LNCAP (cell line): ENCODE data around the gene PVALB.

Experiments
- TF ChIP-seq, protein P1 (sequence below): fragments of 450-650 bp; IDR thresholded peaks from 2 replicates; pipeline ENCODE4 v1.5.1; 2017; ENCODE audit warnings: mild to moderate bottlenecking

PVALB gene

DNA sequence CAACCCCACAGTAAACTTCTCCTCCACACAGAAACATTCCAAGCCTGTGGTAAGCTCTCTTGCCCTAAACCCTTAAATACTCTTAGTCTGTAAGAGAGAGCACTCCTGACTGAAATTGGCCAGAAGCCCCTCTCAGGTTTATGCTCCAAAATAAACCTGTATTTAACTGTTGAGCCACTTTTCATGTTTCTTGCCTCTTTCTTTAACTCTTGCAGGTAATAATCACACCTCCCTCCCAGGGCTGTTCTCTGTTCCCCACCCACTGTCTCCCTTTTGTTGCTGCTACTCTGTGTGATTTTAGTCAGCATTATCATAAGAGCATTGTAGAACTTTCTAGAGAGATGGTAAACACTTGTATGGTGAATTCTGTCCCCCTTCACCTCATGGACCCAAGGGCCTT is 38.8 kb downstream of the PVALB start:
- TF ChIP-seq, protein P1, sequence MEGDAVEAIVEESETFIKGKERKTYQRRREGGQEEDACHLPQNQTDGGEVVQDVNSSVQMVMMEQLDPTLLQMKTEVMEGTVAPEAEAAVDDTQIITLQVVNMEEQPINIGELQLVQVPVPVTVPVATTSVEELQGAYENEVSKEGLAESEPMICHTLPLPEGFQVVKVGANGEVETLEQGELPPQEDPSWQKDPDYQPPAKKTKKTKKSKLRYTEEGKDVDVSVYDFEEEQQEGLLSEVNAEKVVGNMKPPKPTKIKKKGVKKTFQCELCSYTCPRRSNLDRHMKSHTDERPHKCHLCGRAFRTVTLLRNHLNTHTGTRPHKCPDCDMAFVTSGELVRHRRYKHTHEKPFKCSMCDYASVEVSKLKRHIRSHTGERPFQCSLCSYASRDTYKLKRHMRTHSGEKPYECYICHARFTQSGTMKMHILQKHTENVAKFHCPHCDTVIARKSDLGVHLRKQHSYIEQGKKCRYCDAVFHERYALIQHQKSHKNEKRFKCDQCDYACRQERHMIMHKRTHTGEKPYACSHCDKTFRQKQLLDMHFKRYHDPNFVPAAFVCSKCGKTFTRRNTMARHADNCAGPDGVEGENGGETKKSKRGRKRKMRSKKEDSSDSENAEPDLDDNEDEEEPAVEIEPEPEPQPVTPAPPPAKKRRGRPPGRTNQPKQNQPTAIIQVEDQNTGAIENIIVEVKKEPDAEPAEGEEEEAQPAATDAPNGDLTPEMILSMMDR, result no peak

DNA sequence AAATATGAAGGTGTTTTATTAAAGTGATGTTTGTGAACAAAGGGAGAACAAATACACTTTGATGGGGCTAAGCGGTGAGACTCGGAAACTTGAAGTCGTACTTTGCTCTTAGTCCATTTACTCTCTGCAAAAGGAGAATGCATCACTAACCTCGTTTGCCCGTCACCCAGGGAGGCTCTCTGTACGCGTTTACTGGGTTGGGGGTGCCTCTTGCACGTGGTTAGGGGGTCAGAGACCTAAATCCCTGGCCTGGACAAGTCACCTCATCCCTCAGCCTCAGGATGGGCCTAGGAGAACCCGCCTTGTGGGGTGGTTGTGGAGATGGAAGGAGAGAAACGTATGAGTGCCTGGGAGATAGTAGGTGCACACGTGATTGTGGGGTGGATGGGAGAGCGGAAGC is 40.1 kb downstream of the PVALB start:
- TF ChIP-seq, protein P1, result no peak

DNA sequence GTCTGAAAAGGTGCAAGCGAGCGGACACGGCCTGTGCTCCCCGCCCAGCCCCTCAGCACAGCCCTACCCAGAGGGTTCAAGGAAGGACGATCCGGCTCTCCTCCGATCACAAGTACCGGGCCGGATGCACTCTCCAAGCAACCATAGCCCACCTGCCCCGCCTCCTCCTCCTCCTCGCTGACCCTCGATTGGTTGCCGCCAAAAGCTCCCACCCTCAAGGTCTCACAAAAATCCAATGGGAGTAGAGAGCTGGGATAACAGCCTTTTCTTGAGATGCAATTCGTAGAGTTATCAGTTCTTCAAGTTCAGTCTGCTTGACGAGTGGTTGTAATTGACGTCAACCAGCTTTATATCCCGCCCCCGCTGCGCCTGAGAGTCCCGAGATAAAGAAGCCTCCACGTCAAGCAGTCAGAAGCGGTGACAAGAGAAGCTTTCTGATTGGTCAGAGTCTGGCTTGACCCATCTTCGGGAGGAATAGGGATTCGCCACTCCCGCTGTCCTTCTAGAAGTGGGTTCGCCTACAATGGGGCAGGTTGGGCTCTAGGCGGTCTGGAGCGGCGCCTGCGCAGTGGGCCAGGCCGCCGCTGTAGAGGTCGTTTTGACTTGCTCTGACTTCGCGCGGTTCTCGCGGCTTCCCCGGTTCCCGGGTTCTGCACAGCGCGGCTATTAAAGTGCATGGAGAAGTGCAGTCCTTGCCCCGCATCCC is 40.7 kb downstream of the PVALB start, which contains the start of gene IFT27:
Gene IFT27, minus strand, starts transcription at position 156 of the 706 bp plus-strand sequence. CDS start 412 bp downstream, outside the sequence.
- TF ChIP-seq, protein P1, result no peak

DNA sequence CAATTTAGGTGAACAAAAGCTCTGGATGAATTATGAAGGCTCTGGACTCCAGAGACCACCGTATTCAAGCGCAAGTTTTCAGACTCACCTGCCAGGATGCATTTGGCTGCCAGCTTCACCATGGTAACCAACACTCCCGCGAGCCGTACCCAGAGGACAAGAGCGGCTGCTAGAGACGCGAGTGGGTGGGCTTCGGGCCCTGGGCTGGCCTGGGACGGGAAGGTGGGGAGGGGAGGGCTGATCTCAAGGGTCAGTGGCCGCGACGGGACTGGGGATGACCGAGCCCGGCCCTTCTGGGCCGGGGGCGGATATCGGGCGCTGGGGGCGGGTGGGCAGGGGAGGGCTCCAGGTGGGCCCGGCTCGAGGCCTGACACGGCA is 41.3 kb downstream of the PVALB start:
- TF ChIP-seq, protein P1, result no peak

DNA sequence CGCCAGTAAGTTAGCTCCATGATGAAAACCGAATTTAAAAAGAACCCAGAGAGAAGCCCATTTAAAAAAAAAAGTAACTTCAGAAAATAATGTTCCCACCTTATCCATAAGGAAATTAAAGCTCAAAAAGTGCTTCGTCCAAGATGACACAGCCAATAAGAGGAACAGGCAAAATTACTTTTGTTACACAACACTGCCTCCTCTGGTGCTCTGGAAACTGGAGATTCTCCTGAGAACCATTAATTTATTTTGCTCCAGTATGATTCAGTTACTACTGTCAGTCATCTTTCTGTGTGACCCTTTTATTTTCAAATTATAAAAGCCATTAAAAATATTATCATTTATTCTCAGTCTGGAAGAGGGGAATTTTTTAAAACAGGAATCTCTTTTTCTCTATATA is 42.9 kb downstream of the PVALB start:
- TF ChIP-seq, protein P1, result peak; percentile 52

DNA sequence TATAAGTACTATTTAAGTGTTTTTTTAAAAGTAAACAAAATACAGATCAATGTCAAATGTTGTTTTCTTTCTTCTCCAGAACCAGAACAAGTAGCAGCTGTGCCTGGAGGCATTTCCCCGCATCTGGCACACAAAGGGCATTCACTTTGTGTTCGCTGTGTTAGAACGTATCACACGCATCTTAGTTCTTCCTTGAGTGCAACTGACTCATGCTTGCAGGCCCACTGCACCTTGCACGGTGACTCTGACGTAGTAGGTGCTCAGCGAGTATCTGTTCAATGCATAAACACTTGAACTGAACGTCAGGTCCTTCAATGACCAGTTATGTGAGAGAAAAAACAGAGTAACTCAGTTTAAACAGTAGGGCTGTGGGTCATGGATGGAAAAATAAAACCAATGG is 44.4 kb downstream of the PVALB start:
- TF ChIP-seq, protein P1, result no peak

DNA sequence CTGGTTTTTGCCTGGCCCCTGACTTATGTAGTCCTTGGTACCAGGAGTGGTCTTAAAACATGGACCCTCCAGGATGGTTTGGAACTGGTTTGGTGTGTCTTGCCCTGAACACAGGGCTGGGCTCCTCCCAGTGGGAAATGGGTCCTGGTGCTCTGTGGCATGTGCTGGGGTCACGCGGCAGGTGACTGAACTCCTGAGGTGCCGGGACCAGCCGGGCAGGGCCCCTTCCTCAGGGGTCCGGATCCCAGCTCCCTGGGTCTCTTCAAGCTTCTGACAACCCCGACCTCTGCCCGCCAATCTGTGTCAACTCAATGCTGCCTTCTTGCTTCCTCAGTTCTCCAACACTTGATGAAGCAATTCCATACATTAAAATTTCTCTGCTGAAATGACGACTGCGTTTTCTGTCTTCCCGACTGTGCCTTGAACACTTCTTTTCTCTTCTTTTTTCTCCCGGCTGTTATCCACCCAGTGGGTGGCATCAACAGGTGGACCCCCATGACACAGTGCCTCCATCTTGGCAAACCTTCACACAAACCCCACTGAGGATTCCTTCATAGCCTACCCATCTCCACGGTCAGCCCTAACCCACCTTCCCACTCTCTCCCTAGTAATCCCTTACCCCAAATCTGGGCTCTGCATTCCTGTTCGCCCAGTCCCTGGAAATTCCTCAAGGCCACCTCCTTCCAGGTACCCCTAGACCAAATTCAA is 45.3 kb downstream of the PVALB start:
- TF ChIP-seq, protein P1, result no peak
